ENCODE measurements around the gene TNRC6C. TPM values are rescaled to one million over a fixed set of nuclear protein-coding genes. Genes with fewer than 3 reads are reported as not detected.

Gene TNRC6C
- total and polyA plus RNA-seq, 9 of the 15 experiments (the other 6 are each of a cell fraction or from before 2014, with no cell fraction given), result 0.20 to 4.9 (median 2.3) TPM

GRCh38 chr17:77963441-77963840 is 4.9 kb downstream of the TNRC6C start (continued):
- TF ChIP-seq, protein P1, sequence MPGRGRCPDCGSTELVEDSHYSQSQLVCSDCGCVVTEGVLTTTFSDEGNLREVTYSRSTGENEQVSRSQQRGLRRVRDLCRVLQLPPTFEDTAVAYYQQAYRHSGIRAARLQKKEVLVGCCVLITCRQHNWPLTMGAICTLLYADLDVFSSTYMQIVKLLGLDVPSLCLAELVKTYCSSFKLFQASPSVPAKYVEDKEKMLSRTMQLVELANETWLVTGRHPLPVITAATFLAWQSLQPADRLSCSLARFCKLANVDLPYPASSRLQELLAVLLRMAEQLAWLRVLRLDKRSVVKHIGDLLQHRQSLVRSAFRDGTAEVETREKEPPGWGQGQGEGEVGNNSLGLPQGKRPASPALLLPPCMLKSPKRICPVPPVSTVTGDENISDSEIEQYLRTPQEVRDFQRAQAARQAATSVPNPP (IDR thresholded peaks at IDR 0.05; ENCODE audit: borderline replicate concordance, insufficient read depth, insufficient read length), result no peak
- TF ChIP-seq THAP12 (CRISPR knock-in tag; IDR thresholded peaks at IDR 0.05) (no peak), BCL6 (CRISPR knock-in tag; IDR thresholded peaks at IDR 0.05) (no peak), ZNF551 (CRISPR knock-in tag; IDR thresholded peaks at IDR 0.05) (no peak), ZNF77 (CRISPR knock-in tag; IDR thresholded peaks at IDR 0.05) (no peak), TEAD1 (CRISPR knock-in tag; IDR thresholded peaks at IDR 0.05) (0 out of 4 replicates have a peak, but pooled peaks of 1 of the 2 experiments have one; percentile 12), NBN (IDR thresholded peaks at IDR 0.05; ENCODE audit: low read depth) (no peak), TEAD2 (tag; IDR thresholded peaks at IDR 0.05) (no peak), BCOR (IDR thresholded peaks at IDR 0.05) (0 out of 2 replicates have a peak, but pooled peaks have one; percentile 34), ATF7 (IDR thresholded peaks at IDR 0.05) (0 out of 2 replicates have a peak, but pooled peaks have one; percentile 14), KLF13 (tag; IDR thresholded peaks at IDR 0.05; ENCODE audit: borderline replicate concordance, low read depth) (no peak), TOE1 (IDR thresholded peaks at IDR 0.05; ENCODE audit: borderline replicate concordance) (no peak), TOE1 (CRISPR knock-in tag; IDR thresholded peaks at IDR 0.05; ENCODE audit: borderline replicate concordance, low read depth) (no peak), ZFPM2 (CRISPR knock-in tag; IDR thresholded peaks at IDR 0.05) (no peak), PATZ1 (CRISPR knock-in tag; IDR thresholded peaks at IDR 0.05; ENCODE audit: borderline replicate concordance) (no peak), ARID1B (IDR thresholded peaks at IDR 0.05) (peak; percentile 62)
- TF ChIP-seq, protein P2, sequence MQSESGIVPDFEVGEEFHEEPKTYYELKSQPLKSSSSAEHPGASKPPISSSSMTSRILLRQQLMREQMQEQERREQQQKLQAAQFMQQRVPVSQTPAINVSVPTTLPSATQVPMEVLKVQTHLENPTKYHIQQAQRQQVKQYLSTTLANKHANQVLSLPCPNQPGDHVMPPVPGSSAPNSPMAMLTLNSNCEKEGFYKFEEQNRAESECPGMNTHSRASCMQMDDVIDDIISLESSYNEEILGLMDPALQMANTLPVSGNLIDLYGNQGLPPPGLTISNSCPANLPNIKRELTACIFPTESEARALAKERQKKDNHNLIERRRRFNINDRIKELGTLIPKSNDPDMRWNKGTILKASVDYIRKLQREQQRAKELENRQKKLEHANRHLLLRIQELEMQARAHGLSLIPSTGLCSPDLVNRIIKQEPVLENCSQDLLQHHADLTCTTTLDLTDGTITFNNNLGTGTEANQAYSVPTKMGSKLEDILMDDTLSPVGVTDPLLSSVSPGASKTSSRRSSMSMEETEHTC (IDR thresholded peaks at IDR 0.05), result no peak
- TF ChIP-seq, protein P3, sequence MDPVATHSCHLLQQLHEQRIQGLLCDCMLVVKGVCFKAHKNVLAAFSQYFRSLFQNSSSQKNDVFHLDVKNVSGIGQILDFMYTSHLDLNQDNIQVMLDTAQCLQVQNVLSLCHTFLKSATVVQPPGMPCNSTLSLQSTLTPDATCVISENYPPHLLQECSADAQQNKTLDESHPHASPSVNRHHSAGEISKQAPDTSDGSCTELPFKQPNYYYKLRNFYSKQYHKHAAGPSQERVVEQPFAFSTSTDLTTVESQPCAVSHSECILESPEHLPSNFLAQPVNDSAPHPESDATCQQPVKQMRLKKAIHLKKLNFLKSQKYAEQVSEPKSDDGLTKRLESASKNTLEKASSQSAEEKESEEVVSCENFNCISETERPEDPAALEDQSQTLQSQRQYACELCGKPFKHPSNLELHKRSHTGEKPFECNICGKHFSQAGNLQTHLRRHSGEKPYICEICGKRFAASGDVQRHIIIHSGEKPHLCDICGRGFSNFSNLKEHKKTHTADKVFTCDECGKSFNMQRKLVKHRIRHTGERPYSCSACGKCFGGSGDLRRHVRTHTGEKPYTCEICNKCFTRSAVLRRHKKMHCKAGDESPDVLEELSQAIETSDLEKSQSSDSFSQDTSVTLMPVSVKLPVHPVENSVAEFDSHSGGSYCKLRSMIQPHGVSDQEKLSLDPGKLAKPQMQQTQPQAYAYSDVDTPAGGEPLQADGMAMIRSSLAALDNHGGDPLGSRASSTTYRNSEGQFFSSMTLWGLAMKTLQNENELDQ (CRISPR knock-in tag; IDR thresholded peaks at IDR 0.05; ENCODE audit: borderline replicate concordance), result no peak
